Measurements from ENCODE around the gene MYH16. TPM values are rescaled to one million over a fixed set of nuclear protein-coding genes. Genes with fewer than 3 reads are reported as not detected.
"Not testable (repeated sequence)": the region's sequence is repeated elsewhere in the genome, so short reads cannot be mapped to it uniquely, and the experiment has no call there.

The MYH16 gene
- total RNA-seq, 1 donor from 2014 or later: not detected

GRCh38 chr7:99232082-99232770 lies 40.4 kb upstream of the MYH16 start:
- Histone ChIP-seq H3K9me3 (ENCODE audit: low read depth) (no peaks in the 10 kb centered on the region), H2AFZ (replicated peaks) (no peak overlapping the region), H3F3A (ENCODE audit: low read depth) (no peaks in the 10 kb centered on the region), H3K27ac (no peak overlapping the region), H3K27me3 (no peaks in the 10 kb centered on the region), H3K4me1 (no peaks in the 10 kb centered on the region), H3K4me2 (no peak overlapping the region), H4K20me1 (ENCODE audit: low read depth) (no peaks in the 10 kb centered on the region), H3K9ac (no peak overlapping the region), H3K79me2 (ENCODE audit: low read depth) (no peaks in the 10 kb centered on the region), H3K36me3 (no peaks in the 10 kb centered on the region), H3K4me3 (no peak overlapping the region)
- H3K4me3 Mint-ChIP-seq: no peak overlapping the region
- H3K4me1 Mint-ChIP-seq: no peaks in the 10 kb centered on the region
- TF ChIP-seq EZH2 (IDR thresholded peaks at IDR 0.05) (no peak), EZH2phosphoT487 (IDR thresholded peaks at IDR 0.05) (no peak), CTCF (IDR thresholded peaks at IDR 0.05) (no peak)
- H3K9me3 Mint-ChIP-seq: peaks cover 2% of the 10 kb centered on the region
- no peaks in the 10 kb centered on the region for H3K36me3 Mint-ChIP-seq
- peaks cover 6% of the 10 kb centered on the region for H3K27me3 Mint-ChIP-seq (ENCODE audit: insufficient read depth, low read depth)
- DNase-seq (ENCODE audit: low spot score): no peak
- no peak overlapping the region for H3K27ac Mint-ChIP-seq

DNA sequence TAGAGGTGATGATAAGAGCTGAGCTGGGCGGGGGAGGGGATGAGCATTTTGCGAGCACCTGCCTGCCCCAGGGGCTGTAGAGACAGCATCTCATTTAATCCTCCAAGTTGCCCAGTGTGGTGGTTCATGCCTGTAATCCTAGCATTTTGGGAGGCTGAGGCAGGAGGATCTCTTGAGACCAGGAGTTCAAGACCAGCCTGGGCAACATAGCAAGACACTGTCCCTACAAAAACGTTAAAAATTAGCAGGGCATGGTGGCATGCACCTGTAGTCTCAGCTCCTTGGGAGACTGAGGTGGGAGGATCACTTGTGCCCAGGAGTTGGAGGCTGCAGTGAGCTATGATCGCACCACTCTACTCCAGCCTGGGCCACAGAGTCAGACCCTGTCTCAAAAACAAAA lies 39.7 kb upstream of the MYH16 start:
- H4K20me1 ChIP-seq (ENCODE audit: low read depth): not testable (repeated sequence)

GRCh38 chr7:99234185-99234584 lies 38.5 kb upstream of the MYH16 start:
- Histone ChIP-seq H3K9ac (no peak overlapping the region), H4K20me1 (ENCODE audit: low read depth) (no peaks in the 10 kb centered on the region), H3K4me2 (no peak overlapping the region), H3K4me1 (no peaks in the 10 kb centered on the region), H3F3A (ENCODE audit: low read depth) (no peaks in the 10 kb centered on the region), H3K9me3 (ENCODE audit: low read depth) (no peaks in the 10 kb centered on the region), H2AFZ (replicated peaks) (no peak overlapping the region), H3K79me2 (ENCODE audit: low read depth) (no peaks in the 10 kb centered on the region), H3K36me3 (no peaks in the 10 kb centered on the region), H3K27me3 (no peaks in the 10 kb centered on the region), H3K27ac (no peak overlapping the region), H3K4me3 (no peak overlapping the region)
- no peak overlapping the region for H3K27ac Mint-ChIP-seq
- no peak overlapping the region for H3K4me3 Mint-ChIP-seq
- no peak for DNase-seq (ENCODE audit: low spot score)
- H3K4me1 Mint-ChIP-seq: no peaks in the 10 kb centered on the region
- TF ChIP-seq EZH2phosphoT487 (IDR thresholded peaks at IDR 0.05) (no peak), CTCF (IDR thresholded peaks at IDR 0.05) (no peak), EZH2 (IDR thresholded peaks at IDR 0.05) (no peak)
- peaks cover 6% of the 10 kb centered on the region for H3K27me3 Mint-ChIP-seq (ENCODE audit: insufficient read depth, low read depth)
- H3K9me3 Mint-ChIP-seq: peaks cover 5% of the 10 kb centered on the region
- H3K36me3 Mint-ChIP-seq: no peaks in the 10 kb centered on the region

More for the DNA sequence above, 39.7 kb upstream of the MYH16 start:
- H3K9me3 Mint-ChIP-seq; H3K36me3 ChIP-seq; H2AFZ ChIP-seq (replicated peaks); H3K9me3 ChIP-seq (ENCODE audit: low read depth); H3K36me3 Mint-ChIP-seq; H3K27me3 Mint-ChIP-seq (ENCODE audit: insufficient read depth, low read depth); H3K4me2 ChIP-seq; DNase-seq (ENCODE audit: low spot score); H3K9ac ChIP-seq; H3K4me3 ChIP-seq; H3K27ac ChIP-seq; H3K4me3 Mint-ChIP-seq; H3K27me3 ChIP-seq; H3K4me1 Mint-ChIP-seq; H3F3A ChIP-seq (ENCODE audit: low read depth); H3K4me1 ChIP-seq; H3K79me2 ChIP-seq (ENCODE audit: low read depth); H3K27ac Mint-ChIP-seq: not testable (repeated sequence)

GRCh38 chr7:99235925-99236324 lies 36.7 kb upstream of the MYH16 start:
- Histone ChIP-seq H3K4me3 (no peak overlapping the region), H3K36me3 (no peaks in the 10 kb centered on the region), H3K79me2 (ENCODE audit: low read depth) (no peaks in the 10 kb centered on the region), H3K9ac (no peak overlapping the region), H3K27me3 (no peaks in the 10 kb centered on the region), H3K9me3 (ENCODE audit: low read depth) (no peaks in the 10 kb centered on the region), H3K4me1 (no peaks in the 10 kb centered on the region), H2AFZ (replicated peaks) (no peak overlapping the region), H3K27ac (no peak overlapping the region), H3K4me2 (no peak overlapping the region), H4K20me1 (ENCODE audit: low read depth) (no peaks in the 10 kb centered on the region), H3F3A (ENCODE audit: low read depth) (no peaks in the 10 kb centered on the region)
- H3K4me3 Mint-ChIP-seq: no peak overlapping the region
- TF ChIP-seq EZH2 (IDR thresholded peaks at IDR 0.05) (no peak), EZH2phosphoT487 (IDR thresholded peaks at IDR 0.05) (no peak), CTCF (IDR thresholded peaks at IDR 0.05) (no peak)
- H3K36me3 Mint-ChIP-seq: no peaks in the 10 kb centered on the region
- peaks cover 5% of the 10 kb centered on the region for H3K9me3 Mint-ChIP-seq
- H3K27ac Mint-ChIP-seq: no peak overlapping the region
- no peaks in the 10 kb centered on the region for H3K4me1 Mint-ChIP-seq
- no peak for DNase-seq (ENCODE audit: low spot score)
- peaks cover 6% of the 10 kb centered on the region for H3K27me3 Mint-ChIP-seq (ENCODE audit: insufficient read depth, low read depth)

DNA sequence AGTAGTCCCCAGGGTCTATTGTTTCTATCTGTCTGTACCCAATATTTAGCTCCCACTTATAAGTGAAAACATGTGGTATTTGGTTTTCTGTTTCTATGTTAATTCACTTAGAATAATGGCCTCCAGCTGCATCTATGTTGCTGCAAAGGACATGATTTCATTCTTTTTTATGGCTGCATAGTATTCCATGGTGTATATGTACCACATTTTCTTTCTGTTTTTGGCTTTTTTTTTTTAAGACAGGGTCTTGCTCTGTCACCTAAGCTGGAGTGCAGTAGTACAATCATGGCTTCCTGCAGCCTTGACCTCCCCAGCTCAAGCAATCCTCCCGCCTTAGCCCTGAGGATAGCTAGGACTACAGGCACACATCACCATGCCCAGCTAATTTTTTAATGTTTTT lies 34.8 kb upstream of the MYH16 start:
- DNase-seq (ENCODE audit: low spot score); H3K4me1 Mint-ChIP-seq; H4K20me1 ChIP-seq (ENCODE audit: low read depth); H3K4me1 ChIP-seq; H3K9ac ChIP-seq; H2AFZ ChIP-seq (replicated peaks); H3K4me2 ChIP-seq; H3K9me3 ChIP-seq (ENCODE audit: low read depth); H3K27me3 ChIP-seq; H3K79me2 ChIP-seq (ENCODE audit: low read depth); H3K27ac ChIP-seq; H3K36me3 ChIP-seq; H3K4me3 Mint-ChIP-seq; H3F3A ChIP-seq (ENCODE audit: low read depth); H3K9me3 Mint-ChIP-seq; H3K27ac Mint-ChIP-seq; H3K4me3 ChIP-seq; H3K27me3 Mint-ChIP-seq (ENCODE audit: insufficient read depth, low read depth); H3K36me3 Mint-ChIP-seq: not testable (repeated sequence)
